Measurements from ENCODE around the gene BTBD16.
A peak's percentile ranks its signal among the peaks of the same experiment; 100 is the strongest.

The BTBD16 gene

GRCh38 chr10:122271076-122271475 is at the start of gene BTBD16:
BTBD16 (plus strand) TSS chr10:122271296; CDS start chr10:122275082, 3,786 bp downstream.
- DNase-seq (ENCODE audit: low read depth in 2 of 2) = no peak

GRCh38 chr10:122221958-122222357 is 49.1 kb upstream of the BTBD16 start:
- DNase-seq (ENCODE audit: low read depth in 2 of 2) = no peak

- no peak for DNase-seq (ENCODE audit: low read depth in 2 of 2)
Observed at GRCh38 chr10:122222638-122223037, 48.5 kb upstream of the BTBD16 start.

- no peak for DNase-seq (ENCODE audit: low read depth in 2 of 2)
Observed at GRCh38 chr10:122224159-122224558, 46.9 kb upstream of the BTBD16 start.

- DNase-seq (ENCODE audit: low read depth in 2 of 2) = no peak
Observed at GRCh38 chr10:122225330-122225729, 45.8 kb upstream of the BTBD16 start.

GRCh38 chr10:122227754-122228153 is 43.3 kb upstream of the BTBD16 start:
- no peak for DNase-seq (ENCODE audit: low read depth in 2 of 2)

GRCh38 chr10:122229666-122230065 is 41.4 kb upstream of the BTBD16 start:
- no peak for DNase-seq (ENCODE audit: low read depth in 2 of 2)

GRCh38 chr10:122230222-122230621 is 40.9 kb upstream of the BTBD16 start:
- no peak for DNase-seq (ENCODE audit: low read depth in 2 of 2)

GRCh38 chr10:122232769-122233168 is 38.3 kb upstream of the BTBD16 start:
- DNase-seq (ENCODE audit: low read depth in 2 of 2) = peak; percentile 78 to 80

- DNase-seq (ENCODE audit: low read depth in 2 of 2) = no peak
Observed at GRCh38 chr10:122233857-122234348, 37.2 kb upstream of the BTBD16 start.

GRCh38 chr10:122234416-122234815 is 36.7 kb upstream of the BTBD16 start:
- no peak for DNase-seq (ENCODE audit: low read depth in 2 of 2)

- no peak for DNase-seq (ENCODE audit: low read depth in 2 of 2)
Observed at GRCh38 chr10:122236690-122237306, 34.3 kb upstream of the BTBD16 start.

- no peak for DNase-seq (ENCODE audit: low read depth in 2 of 2)
Observed at GRCh38 chr10:122237331-122237990, 33.6 kb upstream of the BTBD16 start.

- no peak for DNase-seq (ENCODE audit: low read depth in 2 of 2)
Observed at GRCh38 chr10:122239578-122240257, 31.4 kb upstream of the BTBD16 start.

- no peak for DNase-seq (ENCODE audit: low read depth in 2 of 2)
Observed at GRCh38 chr10:122240401-122240800, 30.7 kb upstream of the BTBD16 start.

- no peak for DNase-seq (ENCODE audit: low read depth in 2 of 2)
Observed at GRCh38 chr10:122241836-122242235, 29.3 kb upstream of the BTBD16 start.

- DNase-seq (ENCODE audit: low read depth in 2 of 2) = peak; percentile 48 to 49
Observed at GRCh38 chr10:122243550-122243949, 27.5 kb upstream of the BTBD16 start.

- DNase-seq (ENCODE audit: low read depth in 2 of 2) = no peak
Observed at GRCh38 chr10:122244001-122244975, 26.8 kb upstream of the BTBD16 start.

- DNase-seq (ENCODE audit: low read depth in 2 of 2) = no peak
Observed at GRCh38 chr10:122245136-122245535, 26.0 kb upstream of the BTBD16 start.

GRCh38 chr10:122245897-122246296 is 25.2 kb upstream of the BTBD16 start:
- DNase-seq (ENCODE audit: low read depth in 2 of 2) = no peak

GRCh38 chr10:122246830-122247520 is 24.1 kb upstream of the BTBD16 start:
- DNase-seq (ENCODE audit: low read depth in 2 of 2) = no peak

Data from fibroblast of skin of left quadriceps (primary cell).